WTC11 (cell line): ENCODE measurements around the gene SLC13A3. TPM values are rescaled to one million over a fixed set of nuclear protein-coding genes. Genes with fewer than 3 reads are reported as not detected.

Experiments
- ATAC-seq: fragments of 200-7000 bp; cut with Tn5 transposase; 2 replicates; pipeline ENCODE4 v1.10.0; 2021; ENCODE audit warnings: mild to moderate bottlenecking, moderate library complexity
- CTCF ChIA-PET: fragments of 300-600 bp; sonication (Branson Sonifier 250); formaldehyde crosslinking; loops from one replicate; lab custom pipeline; 2021; ENCODE audit warnings: antibody characterized with exemption; lab: Charles Lee
- POLR2A ChIA-PET: fragments of 350-600 bp; sonication (Branson Sonifier 250); formaldehyde crosslinking; loops from one replicate; lab custom pipeline; 2021; ENCODE audit warnings: antibody characterized with exemption; lab: Charles Lee
- DNase-seq: peaks from one replicate; pipeline ENCODE4 v3.0.0; 2021; ENCODE audit warnings: low spot score
- H3K27ac Mint-ChIP-seq: 2 replicates; pipeline ENCODE4 v1.8.0; 2021; ENCODE audit warnings: mixed read lengths
- H3K27me3 Mint-ChIP-seq: 2 replicates; pipeline ENCODE4 v1.8.0; 2021; ENCODE audit warnings: low read depth, mild to moderate bottlenecking, moderate library complexity, mixed read lengths
- H3K36me3 Mint-ChIP-seq: 2 replicates; pipeline ENCODE4 v1.8.0; 2021; ENCODE audit warnings: mixed read lengths
- H3K4me1 Mint-ChIP-seq: 2 replicates; pipeline ENCODE4 v1.8.0; 2022; ENCODE audit warnings: mixed read lengths
- H3K4me3 Mint-ChIP-seq: 2 replicates; pipeline ENCODE4 v1.8.0; 2021; ENCODE audit warnings: mild to moderate bottlenecking, moderate library complexity, mixed read lengths
- H3K9me3 Mint-ChIP-seq: 2 replicates; pipeline ENCODE4 v1.8.0; 2021; ENCODE audit warnings: mixed read lengths
- ATF3 ChIP-seq: sonication (generic); formaldehyde crosslinking; conservative IDR thresholded peaks from 2 replicates; pipeline ENCODE4 v1.8.1; 2022; ENCODE audit warnings: mild to moderate bottlenecking, missing genetic modification reagents
- E2F5 ChIP-seq: sonication (generic); formaldehyde crosslinking; IDR thresholded peaks from 2 replicates; pipeline ENCODE4 v1.8.1; 2022; ENCODE audit warnings: mild to moderate bottlenecking, moderate library complexity, missing genetic modification reagents
- FOXJ3 ChIP-seq: sonication (generic); formaldehyde crosslinking; IDR thresholded peaks from 2 replicates; pipeline ENCODE4 v1.9.0; 2021; ENCODE audit warnings: missing genetic modification reagents, mild to moderate bottlenecking, borderline replicate concordance
- FOXK1 ChIP-seq: sonication (generic); formaldehyde crosslinking; IDR thresholded peaks from 2 replicates; pipeline ENCODE4 v1.8.0; 2022; ENCODE audit warnings: mild to moderate bottlenecking, moderate library complexity, missing genetic modification reagents
- GABPB1 ChIP-seq: sonication (generic); formaldehyde crosslinking; IDR thresholded peaks from 2 replicates; pipeline ENCODE4 v1.8.1; 2023; ENCODE audit warnings: mild to moderate bottlenecking, missing genetic modification reagents
- JUN ChIP-seq: sonication (generic); formaldehyde crosslinking; IDR thresholded peaks from 2 replicates; pipeline ENCODE4 v1.8.0; 2023; ENCODE audit warnings: mild to moderate bottlenecking, missing genetic modification reagents
- NR1H2 ChIP-seq: sonication (generic); formaldehyde crosslinking; IDR thresholded peaks from 2 replicates; pipeline ENCODE4 v1.9.0; 2021; ENCODE audit warnings: mild to moderate bottlenecking, moderate library complexity, missing genetic modification reagents
- PRDM15 ChIP-seq: sonication (generic); formaldehyde crosslinking; IDR thresholded peaks from 2 replicates; pipeline ENCODE4 v1.8.0; 2022; ENCODE audit warnings: missing genetic modification reagents
- ZBTB43 ChIP-seq: sonication (generic); formaldehyde crosslinking; IDR thresholded peaks from 2 replicates; pipeline ENCODE4 v1.8.1; 2023; ENCODE audit warnings: mild to moderate bottlenecking, missing genetic modification reagents
- ZNF425 ChIP-seq: fragments of 250-450 bp; sonication (Bioruptor Pico); conservative IDR thresholded peaks from 2 replicates; pipeline ENCODE4 v1.9.0; 2021; ENCODE audit warnings: mild to moderate bottlenecking
- ZNF512 ChIP-seq: sonication (generic); formaldehyde crosslinking; IDR thresholded peaks from 2 replicates; pipeline ENCODE4 v1.8.1; 2022; ENCODE audit warnings: missing genetic modification reagents, borderline replicate concordance
- total RNA-seq: library from RNA; stranded (reverse); gene quantifications from 3 replicates; pipeline ENCODE4 v1.2.3, GENCODE V29; 2021

SLC13A3 gene
- total RNA-seq, 1 experiment from 2014 or later = 10.6 TPM

GRCh38 chr20:46600286-46600752 lies 50.9 kb downstream of the SLC13A3 start:
- ChIA-PET POLR2A (no interaction called here), CTCF (no interaction called here)
- Mint-ChIP-seq H3K27ac (no peak overlapping the region), H3K36me3 (no peaks in the 10 kb centered on the region; the same call in 1 of the 2 replicates), H3K4me1 (peaks cover 11% of the 10 kb centered on the region), H3K9me3 (peaks cover 5% of the 10 kb centered on the region), H3K4me3 (no peak overlapping the region), H3K27me3 (peaks cover 7% of the 10 kb centered on the region; the same call in 1 of the 2 replicates)
- ATAC-seq = no peak
- peak; percentile 81; the same call in 1 of the 2 replicates for TF ChIP-seq ZNF512 (CRISPR knock-in tag)
- no peak for TF ChIP-seq ZNF425 (CRISPR knock-in tag)
- no peak for TF ChIP-seq FOXK1 (CRISPR knock-in tag)
- no peak for DNase-seq

GRCh38 chr20:46599227-46599987 lies 51.9 kb downstream of the SLC13A3 start:
- no peak overlapping the region for H3K4me3 Mint-ChIP-seq
- no peak overlapping the region for H3K27ac Mint-ChIP-seq
- ChIA-PET CTCF (interaction anchor here (1.5 kb wide), 1 partner anchor 37 kb away, joined by 4 read pairs; no protein-coding TSS in a partner anchor), POLR2A (no interaction called here)
- peaks cover 5% of the 10 kb centered on the region for H3K9me3 Mint-ChIP-seq
- H3K27me3 Mint-ChIP-seq = peaks cover 7% of the 10 kb centered on the region; the same call in 1 of the 2 replicates
- H3K36me3 Mint-ChIP-seq = no peaks in the 10 kb centered on the region; the same call in 1 of the 2 replicates
- no peak for ATAC-seq
- DNase-seq = no peak
- TF ChIP-seq GABPB1 (CRISPR knock-in tag) (0 out of 2 replicates have a peak, but pooled peaks have one; percentile 5), NR1H2 (CRISPR knock-in tag) (no peak)
- peaks cover 20% of the 10 kb centered on the region for H3K4me1 Mint-ChIP-seq

- TF ChIP-seq FOXJ3 (CRISPR knock-in tag) (no peak), ZBTB43 (CRISPR knock-in tag) (no peak), JUN (CRISPR knock-in tag) (no peak), ATF3 (CRISPR knock-in tag) (no peak), E2F5 (CRISPR knock-in tag) (no peak), PRDM15 (no peak)
- Mint-ChIP-seq H3K4me3 (no peak overlapping the region), H3K4me1 (peaks cover 23% of the 10 kb centered on the region), H3K27ac (no peak overlapping the region), H3K36me3 (peaks cover 6% of the 10 kb centered on the region), H3K9me3 (peaks cover 5% of the 10 kb centered on the region), H3K27me3 (peaks cover 2% of the 10 kb centered on the region; the same call in 1 of the 2 replicates)
- ATAC-seq (no peak), DNase-seq (no peak)
- ChIA-PET CTCF (interaction anchor here (1.2 kb wide), 1 partner anchor 33 kb away, joined by 4 read pairs; no protein-coding TSS in a partner anchor), POLR2A (no interaction called here)
Measured at GRCh38 chr20:46595933-46596332, 55.3 kb downstream of the SLC13A3 start.
